ENCODE measurements around the gene CACNA2D4.

GRCh38 chr12:1808798-1809480 lies 109.5 kb downstream of the CACNA2D4 start:
- TF ChIP-seq CTCF (IDR thresholded peaks at IDR 0.05) = no peak
- no peak for TF ChIP-seq EP300 (IDR thresholded peaks at IDR 0.05)
- no peak for TF ChIP-seq POLR2A (IDR thresholded peaks at IDR 0.05; ENCODE audit: low read depth)
- TF ChIP-seq POLR2AphosphoS5 (IDR thresholded peaks at IDR 0.05) = no peak

All from esophagus muscularis mucosa (tissue), 4 donors.